NCI-H2196 (cell line): ENCODE results near the gene SLC16A11.
"Not testable (repeated sequence)": the region's sequence is repeated elsewhere in the genome, so short reads cannot be mapped to it uniquely, and the experiment has no call there.

Experiments
- DNase-seq: peaks from one replicate; lab custom pipeline; 2025; ENCODE audit not compliant: unreplicated experiment; lab: John Stamatoyannopoulos, UW

Gene SLC16A11

DNA sequence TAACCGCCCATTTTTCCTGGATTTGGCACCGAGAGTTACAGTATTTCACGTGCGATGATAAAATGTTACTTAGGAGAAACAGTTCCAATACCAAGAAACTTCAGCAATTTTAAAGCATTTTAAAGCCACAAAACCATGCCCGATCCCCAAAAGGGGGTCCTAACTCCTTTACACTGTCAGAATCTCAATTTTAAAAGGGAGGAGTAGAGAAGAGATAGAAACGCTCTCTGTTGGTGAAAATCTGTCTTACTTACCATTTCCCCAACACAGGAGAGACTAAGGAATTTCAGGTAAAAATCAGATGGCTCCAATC lies 32.0 kb downstream of the SLC16A11 start:
- no peak for DNase-seq

DNA sequence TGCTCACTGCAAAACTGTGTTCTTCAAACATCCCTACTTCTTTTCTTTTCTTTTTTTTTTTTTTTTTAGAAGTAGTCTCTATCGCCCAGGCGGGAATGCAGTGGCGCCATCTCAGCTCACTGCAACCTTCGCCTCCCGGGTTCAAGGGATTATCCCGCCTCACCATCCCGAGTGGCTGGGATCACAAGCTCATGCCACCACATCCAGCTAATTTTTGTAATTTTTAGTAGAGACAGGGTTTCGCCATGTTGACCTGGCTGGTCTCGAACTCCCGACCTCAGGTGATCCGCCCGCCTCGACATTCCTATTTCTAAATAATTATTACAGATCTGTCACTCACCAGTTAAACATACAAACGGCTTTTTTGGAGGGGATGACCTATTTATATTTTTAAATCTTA lies 32.5 kb downstream of the SLC16A11 start:
- no peak for DNase-seq

DNA sequence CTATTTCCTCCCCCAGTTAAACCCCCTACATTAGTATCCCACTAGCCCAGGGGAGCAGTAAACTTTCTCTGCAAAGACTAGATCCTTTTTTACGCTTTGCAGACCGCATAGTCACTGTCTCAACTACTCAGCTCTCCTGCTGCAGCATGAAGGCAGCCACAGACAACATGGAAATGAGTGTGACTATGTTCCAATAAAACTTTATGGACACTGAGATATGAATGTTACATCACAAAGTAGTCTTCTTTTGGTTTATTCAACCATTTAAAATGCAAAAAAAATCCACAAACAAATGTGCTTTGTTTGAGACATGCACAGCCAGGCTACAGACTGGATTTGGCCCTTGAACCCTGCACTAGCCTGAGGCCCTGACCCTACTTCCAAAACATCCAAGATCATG lies 33.4 kb downstream of the SLC16A11 start:
- DNase-seq: no peak

DNA sequence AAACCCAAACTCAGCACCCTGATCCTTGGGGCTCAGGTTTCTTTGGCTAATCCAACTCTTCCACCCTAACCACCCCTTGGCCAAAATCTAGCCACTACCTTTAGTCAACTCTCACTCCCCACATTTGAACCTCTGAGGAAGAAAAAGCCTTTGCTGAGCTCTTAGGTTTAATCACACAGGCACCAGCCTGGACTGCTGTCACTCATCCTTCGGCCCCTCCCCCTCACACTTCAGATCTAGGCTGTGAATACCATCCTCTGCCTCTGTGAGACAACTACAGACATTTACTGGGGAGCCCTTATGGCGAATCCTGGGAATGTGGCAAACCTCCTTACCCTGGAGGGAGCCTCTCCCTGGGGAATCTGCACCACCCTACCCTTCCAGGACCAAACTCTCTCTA lies 36.7 kb downstream of the SLC16A11 start:
- no peak for DNase-seq

DNA sequence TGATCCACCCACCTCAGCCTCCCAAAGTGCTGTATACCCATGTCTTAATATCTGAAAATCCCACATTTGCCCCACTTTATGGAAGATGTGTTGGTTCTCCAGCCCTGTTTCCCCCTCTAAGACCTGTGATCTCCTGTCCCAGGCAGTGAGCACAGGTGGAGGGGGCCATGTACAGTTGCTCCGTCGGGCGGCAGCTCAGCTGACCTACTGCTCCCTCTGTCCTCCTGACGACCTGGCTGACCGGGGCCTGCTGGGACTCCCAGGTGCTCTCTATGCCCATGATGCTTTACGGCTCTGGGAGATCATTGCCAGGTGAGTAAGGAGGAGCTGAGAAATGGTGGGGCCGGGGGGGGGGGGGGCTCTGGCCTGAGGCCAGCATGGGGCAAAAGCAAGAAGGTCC lies 38.2 kb downstream of the SLC16A11 start:
- no peak for DNase-seq

DNA sequence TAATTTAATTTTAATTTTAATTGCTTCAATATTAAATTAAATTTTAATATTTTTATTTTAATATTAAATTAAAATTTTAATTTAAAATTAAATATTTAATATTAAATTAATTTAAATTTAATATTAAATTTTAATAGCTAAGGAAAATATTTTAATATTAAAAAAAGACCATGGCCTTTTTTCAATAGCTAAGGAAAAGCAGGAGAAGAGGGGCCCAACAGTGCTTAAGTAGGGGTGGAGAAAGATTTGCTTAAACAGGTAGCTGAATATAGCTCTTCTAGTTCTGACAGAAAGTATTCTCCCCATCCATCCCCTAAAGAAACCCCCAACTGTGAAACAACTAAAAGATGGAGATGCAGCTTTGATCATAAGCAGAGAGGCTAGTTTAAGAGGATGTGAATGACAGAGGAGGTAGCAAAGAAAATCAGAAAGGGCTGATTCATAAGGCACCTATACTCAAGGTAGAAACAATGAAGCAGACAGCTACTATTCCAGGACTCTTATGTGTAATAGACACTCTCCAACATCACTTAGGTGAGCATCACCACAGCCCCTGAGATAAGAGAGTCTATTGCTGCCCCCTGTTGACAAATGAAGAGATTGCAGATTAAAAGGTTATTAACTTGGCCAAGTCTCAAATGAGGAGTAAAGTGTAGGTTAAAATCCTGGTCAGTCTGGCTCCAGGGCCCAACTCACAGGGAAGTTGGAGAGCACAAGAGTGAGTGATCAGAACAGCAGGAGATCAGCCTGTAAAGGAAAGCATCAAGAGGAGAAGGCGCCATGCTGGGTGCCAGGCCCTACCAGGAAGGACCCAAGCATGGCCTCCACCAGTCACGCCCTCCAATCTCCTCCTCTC lies 39.3 kb downstream of the SLC16A11 start:
- DNase-seq: peak; percentile 54

DNA sequence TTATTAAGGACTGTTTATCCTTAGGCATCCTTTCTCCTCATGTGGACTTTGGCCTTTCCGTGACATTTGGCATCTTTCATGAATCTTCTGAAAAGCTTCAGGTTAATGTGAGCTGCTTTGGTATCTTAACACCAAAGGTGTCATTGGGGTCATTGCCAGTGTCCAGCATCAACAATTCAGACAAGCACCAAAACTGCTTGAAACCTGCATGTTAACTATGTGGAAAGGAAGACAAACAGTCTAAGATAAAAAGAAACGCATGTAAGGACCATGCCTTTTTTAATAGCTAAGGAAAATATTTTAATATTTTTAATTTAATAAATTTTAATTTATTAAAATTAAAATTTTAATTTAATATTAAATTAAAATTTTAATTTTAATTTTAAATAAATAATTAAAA lies 40.1 kb downstream of the SLC16A11 start:
- no peak for DNase-seq

DNA sequence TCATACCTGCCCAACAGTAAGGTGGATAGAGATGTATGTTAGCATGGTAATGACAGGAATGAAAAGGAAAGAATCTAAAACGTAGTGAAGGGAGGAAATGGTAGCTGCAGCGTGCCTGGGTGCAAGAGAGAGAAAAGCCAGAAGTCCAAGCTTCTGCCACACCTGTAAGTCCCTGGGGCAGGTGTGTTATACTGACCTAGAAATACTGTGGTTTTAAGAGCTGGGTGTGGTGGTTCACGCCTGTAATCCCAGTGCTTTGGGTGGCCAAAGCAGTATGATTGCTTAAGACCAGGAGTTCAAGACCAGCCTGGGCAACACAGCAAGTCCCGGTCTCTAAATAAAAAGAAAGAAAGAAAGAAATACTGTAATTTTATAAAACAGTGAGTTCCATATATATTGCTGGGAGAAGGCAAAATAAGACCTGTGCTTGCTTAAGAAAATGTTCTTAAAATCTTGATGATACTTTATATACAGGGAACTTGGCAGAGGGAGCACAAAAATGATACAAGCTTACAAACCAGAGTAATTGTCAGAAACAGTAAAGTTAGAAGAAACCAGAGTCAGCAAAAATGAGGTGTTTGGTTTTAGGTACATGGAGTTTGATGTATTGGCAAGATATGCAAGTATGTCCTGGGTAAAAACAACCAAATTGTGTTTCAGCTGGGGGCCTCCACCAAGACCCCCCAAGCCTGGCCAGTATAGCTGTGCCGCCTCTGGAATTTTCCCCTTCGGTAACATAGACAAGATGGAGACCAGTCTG lies 41.4 kb downstream of the SLC16A11 start:
- DNase-seq: no peak

DNA sequence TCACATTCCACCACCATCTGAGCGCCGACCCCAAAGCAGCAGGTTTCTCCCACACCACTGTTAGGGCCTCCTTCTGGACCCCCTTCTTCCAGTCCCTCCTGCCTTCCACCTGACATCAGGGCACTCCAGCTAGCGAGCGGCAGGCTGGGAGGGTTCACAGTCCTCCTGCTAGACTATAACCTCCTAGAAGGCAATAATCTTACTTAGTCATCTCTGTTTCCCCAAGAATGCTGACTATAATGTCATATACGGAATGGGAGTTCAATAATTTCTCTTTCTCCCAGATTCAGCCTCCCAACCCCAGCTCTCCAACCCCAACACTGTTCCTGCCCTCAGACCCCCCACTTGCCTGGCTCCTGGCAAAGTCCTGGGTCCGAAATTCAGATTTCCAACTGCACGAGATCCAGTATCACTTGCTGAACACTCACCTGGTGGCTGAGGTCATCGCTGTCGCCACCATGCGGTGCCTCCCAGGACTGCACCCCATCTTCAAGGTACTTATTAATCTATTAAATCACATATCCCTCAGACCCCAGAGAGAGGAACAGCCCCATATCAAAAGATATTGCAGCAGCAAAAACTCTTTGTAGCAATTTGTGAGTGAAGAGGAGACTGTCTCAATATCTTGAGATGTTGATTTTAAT lies 42.5 kb downstream of the SLC16A11 start:
- DNase-seq: no peak

DNA sequence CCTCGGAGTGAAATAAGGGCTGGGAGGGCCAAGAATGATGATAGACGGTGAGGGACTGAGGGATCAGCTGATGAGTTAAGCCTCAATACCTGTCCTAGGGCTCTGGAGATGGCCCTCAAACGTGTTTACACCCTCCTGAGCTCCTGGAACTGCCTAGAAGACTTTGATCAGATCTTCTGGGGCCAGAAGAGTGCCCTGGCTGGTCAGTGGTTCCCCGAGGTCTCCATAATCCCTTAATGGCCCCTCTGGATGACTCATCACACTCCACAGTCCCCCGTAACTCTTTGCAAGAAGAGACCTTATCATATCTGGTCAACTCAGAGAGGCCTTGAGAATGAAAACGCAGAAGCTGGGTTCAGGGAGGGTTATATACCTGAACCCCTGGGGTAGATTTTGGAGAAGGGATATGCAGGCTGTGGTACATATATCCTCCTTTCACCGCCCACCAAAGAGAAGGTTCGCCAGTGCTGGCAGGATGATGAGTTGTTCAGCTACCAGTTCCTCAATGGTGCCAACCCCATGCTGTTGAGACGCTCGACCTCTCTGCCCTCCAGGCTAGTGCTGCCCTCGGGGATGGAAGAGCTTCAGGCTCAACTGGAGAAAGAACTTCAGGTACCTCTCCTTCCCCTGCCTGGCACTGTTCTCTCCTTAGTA lies 44.9 kb downstream of the SLC16A11 start:
- DNase-seq: no peak

DNA sequence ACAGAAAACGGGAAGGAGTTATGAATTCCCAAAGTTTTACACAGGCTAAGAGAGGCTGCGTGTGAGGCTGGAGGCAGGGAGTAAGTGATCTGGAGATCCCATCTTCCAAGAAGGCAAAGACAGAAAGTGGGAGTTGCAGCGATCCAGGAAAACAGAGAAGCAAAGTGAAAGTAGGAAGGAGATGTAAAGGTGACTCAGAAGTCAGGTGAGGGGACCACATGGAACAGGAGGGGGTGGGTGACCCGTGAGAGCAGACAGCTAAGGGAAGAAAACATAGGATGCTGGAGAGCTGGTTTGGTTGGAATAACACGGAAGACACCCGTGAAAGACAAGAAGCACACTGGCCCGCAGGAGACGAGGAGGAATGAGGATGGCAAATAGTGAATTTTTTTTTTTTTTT lies 46.7 kb downstream of the SLC16A11 start:
- no peak for DNase-seq

DNA sequence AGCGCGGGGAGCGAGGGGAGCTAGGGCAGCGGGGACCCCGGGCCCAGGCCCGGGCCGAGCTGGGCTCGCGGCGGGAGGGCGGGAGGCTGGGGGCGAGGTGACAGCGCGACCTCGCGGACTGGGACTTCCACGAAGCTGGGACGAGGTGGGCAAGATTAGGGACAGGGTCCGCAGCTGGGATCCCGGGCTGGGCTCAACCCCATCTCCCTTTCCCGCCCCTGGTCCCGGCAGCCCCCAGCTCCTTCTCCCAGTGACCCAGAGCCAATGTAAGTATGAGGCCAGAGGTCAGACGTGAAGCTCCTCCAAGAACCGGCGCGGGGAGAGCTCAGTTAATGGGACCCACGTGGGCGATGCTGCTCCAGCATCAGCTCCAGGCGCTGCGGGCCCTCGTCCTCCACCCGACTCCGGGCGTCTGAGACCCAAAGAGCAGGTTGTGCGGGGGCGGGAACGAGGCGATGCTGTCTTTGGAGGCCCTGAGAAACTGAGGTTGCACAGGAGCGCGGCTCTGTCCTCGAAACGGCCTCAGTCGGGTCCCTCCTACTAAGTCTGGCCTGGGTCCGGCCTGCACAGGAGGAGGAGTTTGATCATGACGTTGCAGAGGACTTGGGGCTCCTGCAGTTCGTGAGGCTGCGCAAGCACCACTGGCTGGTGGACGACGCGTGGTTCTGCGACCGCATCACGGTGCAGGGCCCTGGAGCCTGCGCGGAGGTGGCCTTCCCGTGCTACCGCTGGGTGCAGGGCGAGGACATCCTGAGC lies 47.5 kb downstream of the SLC16A11 start:
- DNase-seq: no peak

DNA sequence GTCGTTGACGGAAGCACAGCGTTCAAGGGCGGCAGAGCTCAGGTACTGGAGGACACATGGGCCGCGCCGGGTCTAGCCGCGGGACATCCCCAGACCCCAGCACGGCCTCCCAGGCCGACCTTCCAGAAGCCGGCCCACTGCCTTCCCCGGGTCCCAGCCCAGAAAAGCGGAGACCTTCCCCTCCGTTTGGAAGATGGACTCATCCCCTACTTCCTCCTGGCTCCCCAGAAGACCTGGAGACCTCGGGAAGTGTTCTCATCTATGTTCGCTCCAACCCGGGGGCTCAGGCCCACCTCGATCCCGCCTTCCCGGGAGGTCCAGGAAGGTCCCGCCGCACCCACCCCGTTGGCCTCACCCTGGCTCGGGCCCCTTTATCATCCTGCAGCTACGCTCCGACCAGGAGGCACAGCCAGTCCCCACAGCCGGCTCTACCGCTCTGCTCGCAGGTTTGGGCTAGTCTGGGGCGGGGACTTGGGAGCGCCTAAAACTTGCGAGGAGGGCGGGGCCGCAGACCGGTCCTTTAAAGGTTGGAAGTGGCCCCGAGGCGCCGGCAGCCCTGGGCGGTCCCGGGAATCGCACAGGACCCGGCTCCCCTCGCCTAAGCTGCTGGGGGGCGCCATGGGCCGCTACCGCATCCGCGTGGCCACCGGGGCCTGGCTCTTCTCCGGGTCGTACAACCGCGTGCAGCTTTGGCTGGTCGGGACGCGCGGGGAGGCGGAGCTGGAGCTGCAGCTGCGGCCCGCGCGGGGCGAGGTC lies 48.2 kb downstream of the SLC16A11 start, which contains the start of gene ALOX12:
Gene ALOX12 (plus strand): TSS at position 550 of the 756 bp plus-strand sequence. CDS start 69 bp downstream, at position 619.
- no peak for DNase-seq

DNA sequence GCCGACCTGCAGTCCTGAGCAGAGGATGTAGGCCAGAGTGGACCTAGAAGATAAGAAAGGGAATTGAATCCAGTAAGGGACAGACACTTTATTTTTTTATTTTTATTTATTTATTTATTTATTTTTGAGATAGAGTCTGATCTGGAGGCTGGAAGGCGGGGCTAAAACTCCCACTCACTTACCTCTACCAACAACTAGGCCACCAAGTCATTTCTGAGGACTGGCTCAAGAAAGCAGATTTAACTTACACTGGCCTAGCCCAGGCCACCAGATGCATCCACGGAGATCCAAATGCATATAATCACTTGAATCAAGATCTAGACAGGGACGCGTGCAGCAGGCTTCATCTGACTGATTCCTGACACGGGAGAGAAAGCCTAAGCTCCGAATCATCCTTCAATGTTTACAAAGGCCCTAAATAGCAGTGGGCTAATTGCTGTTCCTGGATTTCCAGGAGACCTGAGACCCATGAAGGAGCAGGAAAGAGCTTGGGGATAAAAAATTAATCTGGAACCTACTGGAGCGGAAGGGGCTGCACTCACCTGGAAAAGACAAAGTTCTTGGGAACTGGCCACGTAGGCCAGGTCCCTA lies 49.1 kb downstream of the SLC16A11 start:
- no peak for DNase-seq

DNA sequence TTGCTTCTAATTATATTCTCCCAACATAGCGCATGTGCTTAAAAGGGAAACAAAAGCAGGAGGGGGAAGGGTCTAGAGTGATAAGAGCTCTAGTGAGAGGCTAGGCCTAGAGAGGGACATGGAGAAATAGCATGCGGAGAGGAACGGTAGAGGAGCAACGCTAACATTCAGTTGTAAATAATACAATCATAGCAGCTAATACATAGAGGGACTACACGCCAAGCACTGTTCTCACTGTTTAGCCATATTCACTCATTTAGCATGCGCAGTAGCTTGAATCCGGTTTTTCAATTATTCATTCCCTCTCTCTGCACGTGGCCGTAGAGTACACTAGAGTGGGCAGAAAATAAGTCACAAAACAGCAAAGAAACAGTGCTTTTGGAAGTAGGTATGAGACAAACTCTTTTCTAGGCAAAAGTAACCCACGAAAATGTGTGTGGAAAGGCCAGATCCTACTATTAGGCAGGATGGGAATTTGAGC lies 49.7 kb downstream of the SLC16A11 start:
- no peak for DNase-seq

DNA sequence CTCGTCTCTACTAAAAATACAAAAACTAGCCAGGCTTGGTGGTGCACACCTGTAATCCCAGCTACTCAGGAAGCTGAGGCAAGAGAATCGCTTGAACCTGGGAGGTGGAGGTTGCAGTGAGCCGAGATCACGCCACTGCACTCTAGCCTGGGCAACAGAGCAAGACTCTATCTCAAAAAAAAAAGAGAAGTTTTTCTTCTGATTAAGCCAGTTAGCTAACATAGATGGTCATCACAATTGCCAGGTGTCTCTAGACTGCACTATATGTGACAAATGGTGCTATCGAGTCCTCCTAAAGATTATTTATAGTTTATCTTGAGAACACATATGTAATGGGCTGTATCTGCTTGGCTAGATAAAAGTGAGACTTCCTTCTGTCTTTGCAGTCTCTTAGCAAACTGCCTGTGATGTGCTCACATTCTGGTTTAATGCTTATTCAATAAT lies 50.3 kb downstream of the SLC16A11 start:
- DNase-seq: not testable (repeated sequence)
